SKM-1 treated with dmso at 0.1 percent for 144 hours (cell line): ENCODE data around the gene DHRS2.
"Not testable (repeated sequence)": the region's sequence is repeated elsewhere in the genome, so short reads cannot be mapped to it uniquely, and the experiment has no call there.

Experiments
- DNase-seq: peaks from one replicate; lab custom pipeline; 2025; ENCODE audit not compliant: unreplicated experiment; lab: John Stamatoyannopoulos, UW

The DHRS2 gene

GRCh38 chr14:23636317-23637211 is at the start of gene DHRS2:
TSS of gene DHRS2 (plus strand) at chr14:23636364. CDS start at chr14:23638865, 2,501 bp downstream.
- DNase-seq: no peak

- peak; percentile 60 for DNase-seq
Observed at GRCh38 chr14:23588884-23589598, 47.1 kb upstream of the DHRS2 start.

GRCh38 chr14:23589606-23590005 is 46.6 kb upstream of the DHRS2 start:
- no peak for DNase-seq

GRCh38 chr14:23590198-23590597 is 46.0 kb upstream of the DHRS2 start:
- DNase-seq: no peak

- not testable (repeated sequence) for DNase-seq
Observed at GRCh38 chr14:23594191-23594590, 42.0 kb upstream of the DHRS2 start.

GRCh38 chr14:23600322-23600707 is 35.8 kb upstream of the DHRS2 start:
- DNase-seq: no peak

- DNase-seq: no peak
Observed at GRCh38 chr14:23600806-23601205, 35.4 kb upstream of the DHRS2 start.

GRCh38 chr14:23601424-23601823 is 34.7 kb upstream of the DHRS2 start:
- DNase-seq: no peak

GRCh38 chr14:23601845-23602180 is 34.4 kb upstream of the DHRS2 start:
- no peak for DNase-seq

GRCh38 chr14:23602181-23603095 is 33.7 kb upstream of the DHRS2 start:
- no peak for DNase-seq

- DNase-seq: no peak
Observed at GRCh38 chr14:23603103-23603502, 33.1 kb upstream of the DHRS2 start.

- DNase-seq: no peak
Observed at GRCh38 chr14:23604148-23604547, 32.0 kb upstream of the DHRS2 start.

- no peak for DNase-seq
Observed at GRCh38 chr14:23604675-23605170, 31.4 kb upstream of the DHRS2 start.

- no peak for DNase-seq
Observed at GRCh38 chr14:23605931-23606585, 30.1 kb upstream of the DHRS2 start.

GRCh38 chr14:23608454-23608853 is 27.7 kb upstream of the DHRS2 start:
- DNase-seq: no peak

GRCh38 chr14:23609001-23609400 is 27.2 kb upstream of the DHRS2 start:
- DNase-seq: no peak

GRCh38 chr14:23609411-23610089 is 26.6 kb upstream of the DHRS2 start:
- not testable (repeated sequence) for DNase-seq

GRCh38 chr14:23610090-23610814 is 25.9 kb upstream of the DHRS2 start:
- DNase-seq: no peak

- no peak for DNase-seq
Observed at GRCh38 chr14:23610815-23611289, 25.3 kb upstream of the DHRS2 start.
